Prostate gland (tissue), 2 donors: ENCODE data around the gene EDAR. TPM values are rescaled to one million over a fixed set of nuclear protein-coding genes. Genes with fewer than 3 reads are reported as not detected.

Source experiments
- DNase-seq: peaks from one replicate; pipeline ENCODE4 v3.0.0-alpha.2; 2019; ENCODE audit warnings: low spot score
- H3K27ac ChIP-seq, 2 donors: fragments of 200-600 bp; sonication (generic); 2 replicates each; pipeline ENCODE4 v1.5.1; 2017 to 2019
- H3K27me3 ChIP-seq: fragments of 200-600 bp; sonication (generic); replicated peaks from 2 replicates; pipeline ENCODE4 v1.5.1; 2019; ENCODE audit not compliant: insufficient read depth
- H3K36me3 ChIP-seq, 2 donors: fragments of 200-600 bp; sonication (generic); 1 replicate in 1 of 2; 2 replicates in 1 of 2; pipeline versions ENCODE4 v1.5.1 to v1.8.1; 2017 to 2019
- H3K4me1 ChIP-seq: fragments of 200-600 bp; sonication (generic); replicated peaks from 2 replicates; pipeline ENCODE4 v1.5.1; 2019
- H3K4me3 ChIP-seq, 2 donors: fragments of 200-600 bp; sonication (generic); 2 replicates each; pipeline ENCODE4 v1.5.1; 2017 to 2019
- H3K9me3 ChIP-seq: fragments of 200-600 bp; sonication (generic); 2 replicates; pipeline ENCODE4 v1.5.1; 2017
- POLR2A ChIP-seq: fragments of 450-650 bp; IDR thresholded peaks from one replicate; pipeline ENCODE4 v1.6.1; 2016; ENCODE audit warnings: antibody characterized with exemption, mild to moderate bottlenecking
- POLR2AphosphoS5 ChIP-seq: sonication (generic); formaldehyde crosslinking; IDR thresholded peaks from one replicate; pipeline ENCODE4 v1.6.1; 2017; ENCODE audit warnings: antibody characterized with exemption
- WGBS: methylation state at CpG from one replicate; pipeline ENCODE4 v1.1.5; 2018; 5-methylcytosine and 5-hydroxymethylcytosine counted together
- intact Hi-C: fragments of 100-400 bp; cut with DNase I; formaldehyde crosslinking; loops from one replicate; pipeline ENCODE4 v1.14.2; 2022
- total RNA-seq, 2 donors: library from RNA; depleted of rRNA; stranded (reverse); fragments of >200 nt; gene quantifications; one replicate each; pipeline ENCODE4 v1.1.0, GENCODE V29; 2016
- TF ChIP-seq, protein P1 (sequence below), 4 experiments: fragments of 200-600 bp in 2 of 4; fragments of 450-650 bp in 2 of 4; sonication (generic) in 2 of 4; IDR thresholded peaks; 1 replicate in 3 of 4; 2 replicates in 1 of 4; pipeline ENCODE4 v1.5.1; 2016 to 2019; ENCODE audit warnings: antibody characterized with exemption in 4 of 4, mild to moderate bottlenecking in 2 of 4, moderate library complexity in 2 of 4

The EDAR gene
- total RNA-seq, 2 donors from 2014 or later, result 0.46 to 0.68 TPM

DNA sequence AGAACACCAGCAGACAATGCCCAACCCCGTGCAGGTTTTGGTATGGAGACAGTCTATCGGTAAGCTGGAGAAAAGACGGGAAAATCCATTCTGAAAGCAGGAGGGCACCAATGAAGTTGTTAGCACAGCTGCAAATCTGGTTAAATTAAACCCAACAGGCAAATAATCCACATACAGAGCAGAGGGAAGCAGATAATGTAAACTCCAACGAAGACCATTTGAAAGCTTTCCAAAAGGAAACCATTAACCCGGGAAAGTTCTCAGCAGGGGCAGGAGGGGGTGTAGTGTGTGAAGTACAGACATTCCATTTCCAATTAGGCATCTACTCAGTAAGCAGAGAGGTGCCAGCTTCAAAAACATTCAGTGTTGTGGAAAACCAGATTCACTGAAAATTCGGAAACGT lies 10.3 kb downstream of the EDAR start:
- TF ChIP-seq, protein P1, sequence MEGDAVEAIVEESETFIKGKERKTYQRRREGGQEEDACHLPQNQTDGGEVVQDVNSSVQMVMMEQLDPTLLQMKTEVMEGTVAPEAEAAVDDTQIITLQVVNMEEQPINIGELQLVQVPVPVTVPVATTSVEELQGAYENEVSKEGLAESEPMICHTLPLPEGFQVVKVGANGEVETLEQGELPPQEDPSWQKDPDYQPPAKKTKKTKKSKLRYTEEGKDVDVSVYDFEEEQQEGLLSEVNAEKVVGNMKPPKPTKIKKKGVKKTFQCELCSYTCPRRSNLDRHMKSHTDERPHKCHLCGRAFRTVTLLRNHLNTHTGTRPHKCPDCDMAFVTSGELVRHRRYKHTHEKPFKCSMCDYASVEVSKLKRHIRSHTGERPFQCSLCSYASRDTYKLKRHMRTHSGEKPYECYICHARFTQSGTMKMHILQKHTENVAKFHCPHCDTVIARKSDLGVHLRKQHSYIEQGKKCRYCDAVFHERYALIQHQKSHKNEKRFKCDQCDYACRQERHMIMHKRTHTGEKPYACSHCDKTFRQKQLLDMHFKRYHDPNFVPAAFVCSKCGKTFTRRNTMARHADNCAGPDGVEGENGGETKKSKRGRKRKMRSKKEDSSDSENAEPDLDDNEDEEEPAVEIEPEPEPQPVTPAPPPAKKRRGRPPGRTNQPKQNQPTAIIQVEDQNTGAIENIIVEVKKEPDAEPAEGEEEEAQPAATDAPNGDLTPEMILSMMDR (IDR thresholded peaks at IDR 0.05), result no peak
- TF ChIP-seq POLR2AphosphoS5 (no peak), POLR2A (no peak)
- no peak for DNase-seq

DNA sequence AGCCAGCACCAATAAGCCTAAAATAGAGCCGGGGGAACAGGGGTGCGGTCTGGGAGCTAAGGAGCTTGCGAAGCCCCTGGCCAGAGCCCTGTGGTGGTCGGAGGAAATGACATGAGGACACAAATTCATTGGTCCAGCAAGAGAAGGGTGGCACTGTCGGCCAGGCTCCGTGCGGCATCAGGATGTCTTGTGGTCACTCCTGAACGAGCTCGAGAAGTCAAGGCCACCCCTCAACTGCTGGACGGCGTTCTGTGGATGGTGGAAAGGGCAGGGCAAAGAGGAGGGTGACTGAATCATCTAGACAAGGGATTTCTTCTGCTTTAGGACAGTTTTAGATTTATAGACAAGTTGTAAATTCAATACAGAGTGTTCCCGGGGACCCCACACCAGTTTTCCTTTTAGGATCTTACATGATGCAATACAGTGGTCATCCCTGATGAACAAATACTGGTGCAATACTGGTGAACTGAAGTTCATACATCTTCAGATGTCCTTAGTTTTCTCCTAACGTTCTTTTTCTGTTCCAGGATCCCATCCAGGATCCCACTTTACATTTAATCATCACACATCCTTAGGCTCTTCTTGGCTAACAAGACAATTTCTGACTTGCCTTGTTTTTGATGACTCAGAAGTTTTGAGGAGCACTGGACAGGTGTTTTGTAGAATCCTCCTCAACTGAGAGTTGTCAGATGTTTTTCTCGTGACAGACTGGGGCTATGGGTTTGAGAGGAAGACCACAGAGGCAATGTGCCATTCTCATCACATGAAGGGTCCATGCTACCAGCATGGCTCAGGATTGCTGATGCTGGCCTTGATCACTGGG lies 13.2 kb downstream of the EDAR start:
- Histone ChIP-seq H3K9me3 (no peaks in the 10 kb centered on the region), H3K4me1 (no peaks in the 10 kb centered on the region), H3K36me3 (no peaks in the 10 kb centered on the region), H3K27ac (no peak overlapping the region), H3K4me3 (no peak overlapping the region), H3K27me3 (no peaks in the 10 kb centered on the region)
- WGBS, result 92% methylated on average over 14 of the region's 14 CpGs
- intact Hi-C loops, result no loop called here
- DNase-seq, result no peak
- no peak for TF ChIP-seq POLR2A
- no peak for TF ChIP-seq POLR2AphosphoS5
- TF ChIP-seq, protein P1 (IDR thresholded peaks at IDR 0.05), result no peak

More for the DNA sequence above, 10.3 kb downstream of the EDAR start:
- Histone ChIP-seq H3K4me1 (no peaks in the 10 kb centered on the region), H3K27me3 (no peaks in the 10 kb centered on the region), H3K9me3 (no peaks in the 10 kb centered on the region), H3K4me3 (no peak overlapping the region), H3K36me3 (no peaks in the 10 kb centered on the region), H3K27ac (no peak overlapping the region)
- WGBS, result 10% methylated on average over 7 of the region's 7 CpGs
- intact Hi-C loops, result no loop called here

DNA sequence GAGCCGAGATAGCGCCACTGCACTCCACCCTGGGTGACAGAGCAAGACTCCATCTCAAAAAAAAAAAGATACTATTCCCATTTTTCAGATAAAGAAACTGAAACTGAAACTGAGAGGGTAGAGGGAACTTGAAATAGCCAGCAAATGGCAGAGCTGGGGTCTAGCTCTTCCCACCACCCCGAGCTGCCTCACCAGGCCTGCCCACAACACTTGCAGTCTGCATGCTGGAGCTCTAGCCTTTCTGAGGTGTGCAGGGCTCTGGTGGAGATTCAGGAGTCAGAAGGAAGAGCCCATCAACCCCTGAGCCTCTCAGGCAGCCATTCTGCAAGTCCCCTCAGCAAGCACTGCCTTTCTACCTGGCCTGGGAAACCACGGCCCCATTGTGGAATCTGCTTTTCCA lies 14.3 kb downstream of the EDAR start:
- no peaks in the 10 kb centered on the region for H3K27me3 ChIP-seq
- TF ChIP-seq POLR2A (no peak), POLR2AphosphoS5 (no peak)
- TF ChIP-seq, protein P1 (IDR thresholded peaks at IDR 0.05), result no peak
- H3K36me3 ChIP-seq, result no peaks in the 10 kb centered on the region
- intact Hi-C loops, result no loop called here
- no peaks in the 10 kb centered on the region for H3K4me1 ChIP-seq
- H3K4me3 ChIP-seq, result no peak overlapping the region
- DNase-seq, result no peak
- no peaks in the 10 kb centered on the region for H3K9me3 ChIP-seq
- 91% methylated on average over 4 of the region's 4 CpGs for WGBS
- H3K27ac ChIP-seq, result no peak overlapping the region

DNA sequence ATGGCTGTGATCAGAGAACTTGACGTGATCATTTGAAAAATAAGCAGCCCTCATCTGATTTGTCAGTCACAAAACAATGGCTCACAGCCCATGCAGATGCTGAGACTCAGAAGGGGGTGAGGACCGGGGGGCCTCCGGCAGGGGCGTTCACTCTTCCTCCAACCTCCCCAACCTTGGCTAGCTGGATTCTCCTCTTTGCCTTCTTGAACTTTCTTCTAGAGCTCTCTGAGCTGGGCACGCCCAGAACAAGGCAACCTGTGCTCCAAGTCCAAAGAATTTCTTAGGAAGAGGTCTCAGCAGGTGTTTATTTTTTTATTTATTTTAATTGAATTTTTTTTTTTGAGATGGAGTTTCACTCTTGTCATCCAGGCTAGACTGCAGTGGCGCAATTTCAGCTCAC lies 16.4 kb downstream of the EDAR start:
- Histone ChIP-seq H3K4me1 (no peaks in the 10 kb centered on the region), H3K27ac (no peak overlapping the region), H3K9me3 (no peaks in the 10 kb centered on the region), H3K4me3 (no peak overlapping the region), H3K36me3 (no peaks in the 10 kb centered on the region), H3K27me3 (no peaks in the 10 kb centered on the region)
- DNase-seq, result no peak
- WGBS, result 95% methylated on average over 6 of the region's 6 CpGs
- TF ChIP-seq, protein P1 (IDR thresholded peaks at IDR 0.05), result no peak
- TF ChIP-seq POLR2AphosphoS5 (no peak), POLR2A (no peak)
- intact Hi-C loops, result no loop called here
